CD4-positive, alpha-beta T cell treated with Interleukin-12 subunit alpha and Interleukin-12 subunit beta, for 1 hour (primary cell): ENCODE results near the gene POLDIP2.

ENCODE experiments used
- DNase-seq: peaks from one replicate; pipeline ENCODE4 v3.0.0-alpha.2; 2020

POLDIP2 gene, protein sequence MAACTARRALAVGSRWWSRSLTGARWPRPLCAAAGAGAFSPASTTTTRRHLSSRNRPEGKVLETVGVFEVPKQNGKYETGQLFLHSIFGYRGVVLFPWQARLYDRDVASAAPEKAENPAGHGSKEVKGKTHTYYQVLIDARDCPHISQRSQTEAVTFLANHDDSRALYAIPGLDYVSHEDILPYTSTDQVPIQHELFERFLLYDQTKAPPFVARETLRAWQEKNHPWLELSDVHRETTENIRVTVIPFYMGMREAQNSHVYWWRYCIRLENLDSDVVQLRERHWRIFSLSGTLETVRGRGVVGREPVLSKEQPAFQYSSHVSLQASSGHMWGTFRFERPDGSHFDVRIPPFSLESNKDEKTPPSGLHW

DNA sequence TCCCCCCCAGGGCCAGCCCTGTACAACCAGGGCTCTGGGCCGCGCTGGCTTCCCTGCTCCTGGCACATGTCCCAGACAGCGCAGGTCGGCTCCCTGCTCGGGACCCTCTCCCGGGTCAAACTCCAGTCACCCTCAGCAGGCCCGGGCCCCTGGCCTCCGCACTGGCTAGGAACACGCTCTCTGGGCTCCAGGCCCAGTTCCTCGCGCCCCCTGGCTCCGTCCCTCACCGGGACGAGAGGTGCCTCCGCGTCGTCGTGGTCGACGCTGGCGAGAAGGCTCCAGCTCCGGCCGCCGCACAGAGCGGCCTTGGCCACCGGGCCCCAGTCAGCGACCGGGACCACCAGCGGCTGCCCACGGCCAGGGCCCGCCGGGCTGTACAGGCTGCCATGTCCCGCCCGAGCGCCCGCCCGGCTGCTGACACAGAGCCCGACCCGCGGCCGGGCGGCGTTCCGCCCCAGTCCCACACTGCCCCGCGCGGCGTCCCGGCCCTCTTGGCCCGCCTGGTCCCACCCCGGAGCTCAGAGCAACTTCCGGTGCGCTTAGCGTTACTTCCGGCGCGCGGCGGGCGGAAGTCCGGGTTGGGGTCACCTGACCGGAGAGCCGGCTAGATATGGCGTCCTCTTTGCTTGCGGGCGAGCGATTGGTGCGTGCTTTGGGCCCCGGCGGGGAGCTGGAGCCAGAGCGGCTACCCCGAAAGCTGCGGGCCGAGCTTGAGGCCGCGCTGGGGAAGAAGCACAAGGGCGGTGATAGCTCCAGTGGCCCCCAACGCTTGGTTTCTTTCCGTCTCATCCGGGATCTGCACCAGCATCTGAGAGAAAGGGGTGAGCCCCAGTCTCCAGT lies at the start of gene POLDIP2:
TSS of gene POLDIP2 (minus strand) at position 467 of the 840 bp plus-strand sequence. CDS start at position 388, 79 bp downstream.
- peak; percentile 97 for DNase-seq

- DNase-seq: no peak
Observed at GRCh38 chr17:28406473-28406814, 49.1 kb upstream of the POLDIP2 start.

- peak; percentile 22 for DNase-seq
Observed at GRCh38 chr17:28405632-28406472, 48.5 kb upstream of the POLDIP2 start, which contains the start of gene SLC46A1. SLC46A1 (minus strand) TSS chr17:28406212; CDS start chr17:28406114, 98 bp downstream.

DNA sequence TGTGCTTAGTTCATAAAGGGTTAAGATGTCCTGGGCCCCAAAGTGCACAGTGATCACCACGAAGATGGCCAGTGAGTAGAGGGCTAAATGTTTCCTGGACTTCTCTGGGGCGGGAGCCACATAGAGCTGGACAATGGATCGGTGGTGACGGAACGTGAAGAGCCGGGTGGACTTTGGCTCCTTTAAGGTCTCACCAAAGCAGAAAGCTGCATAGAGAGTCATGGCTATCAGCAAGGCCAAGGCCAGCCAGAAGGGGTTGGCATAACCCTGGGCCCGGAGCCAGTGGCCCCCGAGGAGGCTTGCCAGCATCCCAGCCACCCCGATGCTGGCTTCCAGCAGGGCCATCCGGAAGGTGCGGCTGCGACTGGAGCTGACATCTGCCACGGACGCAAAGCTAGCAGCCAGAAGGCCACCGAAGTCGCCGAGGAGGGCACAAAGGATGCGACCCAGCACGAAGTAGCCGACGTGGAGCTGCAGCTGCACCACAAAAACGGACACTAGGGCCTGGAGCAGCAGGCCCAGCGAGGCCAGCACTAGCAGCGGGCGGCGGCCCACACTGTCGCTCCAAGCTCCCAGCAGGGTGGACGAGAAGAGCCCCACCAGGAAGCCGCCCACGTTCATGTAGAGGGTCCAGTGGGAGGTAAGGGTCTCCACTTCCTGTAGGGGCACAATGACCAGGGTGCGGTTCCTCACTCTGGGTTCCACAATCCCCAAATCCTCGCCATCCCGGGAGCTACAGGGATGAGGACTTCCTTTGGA lies 47.7 kb upstream of the POLDIP2 start:
- no peak for DNase-seq

DNA sequence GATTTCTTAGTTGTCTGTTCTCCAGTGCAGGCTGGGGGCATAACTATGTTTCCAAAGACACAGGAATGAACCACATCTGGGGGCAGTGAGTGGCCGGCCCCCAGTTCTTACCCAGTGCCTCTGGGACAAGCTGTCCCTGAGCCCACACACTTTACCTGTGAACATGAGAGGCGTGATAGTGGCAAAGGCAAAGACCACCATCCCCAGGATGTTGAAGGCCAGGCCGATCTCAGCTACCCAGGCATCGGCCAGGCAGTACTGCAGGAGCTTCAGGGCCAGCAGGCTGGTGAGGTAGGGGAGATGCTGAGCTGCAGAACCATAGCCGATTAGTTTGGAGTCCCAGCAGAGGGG lies 47.1 kb upstream of the POLDIP2 start:
- no peak for DNase-seq

- DNase-seq: no peak
Observed at GRCh38 chr17:28404007-28404406, 46.7 kb upstream of the POLDIP2 start.

- no peak for DNase-seq
Observed at GRCh38 chr17:28402844-28403243, 45.5 kb upstream of the POLDIP2 start.

DNA sequence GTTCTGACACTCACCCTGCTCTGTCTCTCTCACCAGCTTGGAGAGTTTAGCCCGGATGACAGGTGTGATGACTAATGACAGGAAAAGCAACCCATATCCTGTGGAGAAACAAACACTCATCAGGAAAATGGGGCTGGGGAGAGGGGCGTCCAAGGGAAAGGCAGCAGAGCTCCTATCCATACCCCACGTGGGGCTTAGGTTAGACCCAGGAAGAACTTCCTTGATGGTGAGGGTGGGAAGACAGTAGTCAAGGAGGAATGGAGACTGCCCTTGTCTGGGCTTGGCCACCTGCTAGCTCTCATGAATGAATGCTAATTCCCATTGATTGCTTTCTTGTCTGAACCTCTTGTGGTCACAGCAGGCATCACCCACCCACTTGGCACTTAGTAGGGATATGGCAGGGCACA lies 44.9 kb upstream of the POLDIP2 start:
- DNase-seq: no peak

GRCh38 chr17:28399808-28400207 lies 42.5 kb upstream of the POLDIP2 start:
- DNase-seq: no peak

- no peak for DNase-seq
Observed at GRCh38 chr17:28398280-28398981, 41.1 kb upstream of the POLDIP2 start.

GRCh38 chr17:28397687-28398279 lies 40.5 kb upstream of the POLDIP2 start:
- no peak for DNase-seq

DNA sequence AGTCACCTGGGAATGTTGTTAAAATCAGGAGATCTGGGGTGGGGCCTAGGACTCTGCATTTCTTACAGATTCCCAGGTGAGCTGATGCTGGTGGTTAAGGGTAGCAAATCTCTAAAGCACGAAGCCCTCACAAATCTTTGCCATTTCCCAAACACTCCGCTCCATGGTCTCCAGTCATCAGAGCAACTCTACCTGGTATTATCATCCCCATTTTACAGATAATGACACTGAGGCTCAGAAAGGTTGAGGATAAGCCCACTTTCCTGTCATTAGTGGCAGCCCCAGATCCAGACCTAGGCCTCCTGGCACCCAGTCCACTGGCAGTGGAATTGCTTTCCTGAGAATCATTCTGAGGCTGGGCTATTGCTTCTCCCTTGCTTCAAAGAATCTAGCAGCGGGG lies 39.9 kb upstream of the POLDIP2 start:
- no peak for DNase-seq

GRCh38 chr17:28396635-28397239 lies 39.4 kb upstream of the POLDIP2 start:
- no peak for DNase-seq

GRCh38 chr17:28395968-28396367 lies 38.6 kb upstream of the POLDIP2 start:
- no peak for DNase-seq

- DNase-seq: no peak
Observed at GRCh38 chr17:28395426-28395825, 38.1 kb upstream of the POLDIP2 start.

GRCh38 chr17:28394337-28395116 lies 37.2 kb upstream of the POLDIP2 start:
- DNase-seq: no peak

- DNase-seq: no peak
Observed at GRCh38 chr17:28392491-28392890, 35.2 kb upstream of the POLDIP2 start.

DNA sequence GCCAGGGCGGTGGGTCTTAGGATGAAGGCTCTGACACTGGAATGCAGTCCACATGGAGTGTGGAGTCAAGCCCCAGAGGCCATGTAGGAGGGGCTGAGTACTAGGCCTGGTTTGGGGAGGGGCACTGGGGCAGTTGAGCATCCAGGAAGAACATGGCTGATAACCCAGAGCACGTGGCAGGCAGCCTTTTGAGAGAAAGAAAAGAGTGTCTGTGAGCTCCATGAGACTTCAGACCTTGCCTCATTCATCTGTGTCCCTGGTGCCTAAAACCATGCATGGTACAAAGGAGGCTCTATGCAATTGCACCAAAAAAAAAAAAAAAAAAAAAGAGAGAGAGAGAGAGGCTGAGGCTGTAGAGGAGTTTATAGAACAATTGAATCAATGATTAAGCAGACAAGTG lies 34.1 kb upstream of the POLDIP2 start:
- no peak for DNase-seq

- no peak for DNase-seq
Observed at GRCh38 chr17:28390984-28391383, 33.7 kb upstream of the POLDIP2 start.

- DNase-seq: no peak
Observed at GRCh38 chr17:28390563-28390962, 33.2 kb upstream of the POLDIP2 start.
